ENCODE results near the gene LARGE2. TPM values are rescaled to one million over a fixed set of nuclear protein-coding genes. Genes with fewer than 3 reads are reported as not detected.

LARGE2 gene
- total and polyA plus RNA-seq, 2 donors (not counting 3 experiments of a cell fraction or from before 2014, with no cell fraction given), result 0.06 TPM; not detected in 1

DNA sequence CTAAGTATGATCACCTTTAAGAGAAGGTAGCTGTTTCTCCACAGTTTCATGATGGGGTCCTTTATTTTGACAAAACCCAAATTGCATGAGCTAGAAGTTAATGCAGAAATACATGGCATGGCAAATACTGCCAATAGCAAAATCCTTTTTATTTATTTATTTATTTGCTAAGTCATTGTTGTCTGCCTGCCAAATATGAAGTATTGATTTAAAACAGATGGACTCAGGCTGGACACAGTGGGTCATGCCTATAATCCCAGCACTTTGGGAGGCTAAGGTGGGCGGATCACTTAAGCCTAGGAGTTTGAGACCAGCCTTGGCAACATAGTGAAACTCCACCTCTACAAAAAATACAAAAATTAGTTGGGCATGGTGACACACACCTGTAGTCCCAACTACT is 52.4 kb downstream of the LARGE2 start:
- dilution Hi-C loops (cut with MboI; ENCODE audit: extremely low pct_ligation_motif_present, low sequenced_read_pairs) (no loop called here), intact Hi-C loops (cut with micrococcal nuclease) (no loop called here)
- H3K4me2 ChIP-seq (ENCODE audit: insufficient read depth, low read length), result no peak overlapping the region
- H3K9me1 ChIP-seq (replicated peaks; ENCODE audit: control insufficient read depth, extremely low read depth, insufficient read depth, low read length), result no peaks in the 10 kb centered on the region
- H3K27me3 ChIP-seq (ENCODE audit: control insufficient read depth in 2 of 2, insufficient read depth in 2 of 2, low read length in 2 of 2), result no peaks in the 10 kb centered on the region
- no peaks in the 10 kb centered on the region for H3K9me3 ChIP-seq (replicated peaks; ENCODE audit: control insufficient read depth, insufficient read depth, low read length)
- FAIRE-seq (no peak), DNase-seq (ENCODE audit: low read depth, low spot score) (no peak)
- H4K20me1 ChIP-seq (replicated peaks; ENCODE audit: control insufficient read depth, extremely low read depth, insufficient read depth, low read length), result no peaks in the 10 kb centered on the region
- H3K4me1 ChIP-seq (ENCODE audit: control insufficient read depth, extremely low read depth, insufficient read depth, low read length), result no peaks in the 10 kb centered on the region
- no peaks in the 10 kb centered on the region for H3K79me2 ChIP-seq (ENCODE audit: control insufficient read depth, insufficient read depth, low read length)
- POLR2A ChIA-PET, result no interaction called here
- no peak for TF ChIP-seq JUN (IDR thresholded peaks at IDR 0.05; ENCODE audit: borderline replicate concordance, insufficient read depth, insufficient read length, low read depth)
- BruUV-seq (replicated peaks), result no TSS peak
- H3K27ac ChIP-seq (ENCODE audit: insufficient read depth, low read depth, low read length), result no peak overlapping the region
- H3K36me3 ChIP-seq (ENCODE audit: control insufficient read depth in 2 of 2, extremely low read depth in 1 of 2, insufficient read depth in 2 of 2, low read length in 2 of 2), result peaks cover 0 to 10% of the 10 kb centered on the region in 2 experiments
- H2AFZ ChIP-seq (ENCODE audit: low read depth, low read length), result no peak overlapping the region
- no peak overlapping the region for H3K9ac ChIP-seq (replicated peaks; ENCODE audit: extremely low read depth, insufficient read depth, low read length)
- H3K4me3 ChIP-seq (replicated peaks in 1 of 3; ENCODE audit: insufficient read depth in 1 of 3, low read depth in 1 of 3, low read length in 3 of 3), result no peak overlapping the region
- CTCF ChIA-PET, result interaction anchor here (1.1 kb wide), 1 partner anchor 10 kb away, joined by 14 read pairs; no protein-coding TSS in a partner anchor

Other genes with a start within 250 kb of the LARGE2 start
- 17.1 and 19.8 TPM in 2 replicates for gene SLC35C1, start 117.5 kb upstream of the LARGE2 start, total RNA-seq
- 8.5 and 10.5 TPM in 2 replicates for gene SLC35C1, start 117.5 kb upstream of the LARGE2 start, polyA plus RNA-seq
- 8.8 and 11.7 TPM in 2 replicates for gene CRY2, start 75.2 kb upstream of the LARGE2 start, total RNA-seq
- gene CRY2, start 75.2 kb upstream of the LARGE2 start, polyA plus RNA-seq, result 7.1 and 7.7 TPM in 2 replicates
- 4.8 and 5.3 TPM in 2 replicates for gene MAPK8IP1, start 37.0 kb upstream of the LARGE2 start, total RNA-seq
- 4.1 and 6.8 TPM in 2 replicates for gene MAPK8IP1, start 37.0 kb upstream of the LARGE2 start, polyA plus RNA-seq
- gene FREY1, start 15.4 kb upstream of the LARGE2 start, total RNA-seq, result 1.1 and 1.4 TPM in 2 replicates
- gene FREY1, start 15.4 kb upstream of the LARGE2 start, polyA plus RNA-seq, result 0.53 and 0.84 TPM in 2 replicates
- 25.7 and 27.4 TPM in 2 replicates for gene PEX16, start 4.8 kb upstream of the LARGE2 start, total RNA-seq
- gene PEX16, start 4.8 kb upstream of the LARGE2 start, polyA plus RNA-seq, result 32.2 and 36.8 TPM in 2 replicates
- gene PHF21A, start 198.8 kb downstream of the LARGE2 start, total RNA-seq, result 26.9 and 30.5 TPM in 2 replicates
- gene PHF21A, start 198.8 kb downstream of the LARGE2 start, polyA plus RNA-seq, result 11.9 and 14.1 TPM in 2 replicates

All from endothelial cell of umbilical vein (primary cell).